Measurements from ENCODE around the gene DPH5.

GRCh38 chr1:101025657-101026429 lies at the start of gene DPH5:
- TF ChIP-seq EZH2 (IDR thresholded peaks at IDR 0.05; ENCODE audit: insufficient read depth, poor library complexity, severe bottlenecking), result no peak
- TF ChIP-seq EZH2phosphoT487 (IDR thresholded peaks at IDR 0.05; ENCODE audit: insufficient read depth, low read depth), result no peak

Measured in GM23248 (cell line).